ENCODE measurements around the gene CLASP1. TPM values are rescaled to one million over a fixed set of nuclear protein-coding genes. Genes with fewer than 3 reads are reported as not detected.

Gene CLASP1
- polyA plus RNA-seq, 1 donor (not counting 4 experiments of a cell fraction or from before 2014, with no cell fraction given), result 16.7 TPM

GRCh38 chr2:121367246-121367900, 281.9 kb downstream of the CLASP1 start:
- Histone ChIP-seq H3K27me3 (ENCODE audit: control insufficient read depth, extremely low read depth, insufficient read depth, low read length) (no peaks in the 10 kb centered on the region), H3K27ac (ENCODE audit: control insufficient read depth, insufficient read depth, low read length) (no peak overlapping the region), H3K4me1 (ENCODE audit: control insufficient read depth, extremely low read depth, insufficient read depth, low read length) (peaks cover 15% of the 10 kb centered on the region), H3K9me1 (ENCODE audit: control insufficient read depth, extremely low read depth, insufficient read depth, low read length) (no peaks in the 10 kb centered on the region), H3K4me2 (ENCODE audit: control insufficient read depth, extremely low read depth, insufficient read depth, low read depth, low read length) (no peak overlapping the region), H3K9me3 (ENCODE audit: control insufficient read depth, low read depth, low read length) (no peaks in the 10 kb centered on the region), H3K79me2 (ENCODE audit: control insufficient read depth, insufficient read depth, low read length) (no peaks in the 10 kb centered on the region), H3K4me3 (ENCODE audit: control insufficient read depth in 2 of 3, extremely low read depth in 1 of 3, insufficient read depth in 2 of 3, low read depth in 1 of 3, low read length in 3 of 3) (no peak overlapping the region), H3K36me3 (ENCODE audit: control insufficient read depth in 2 of 2, extremely low read depth in 1 of 2, insufficient read depth in 2 of 2, low read length in 2 of 2) (peaks cover 32 to 35% of the 10 kb centered on the region in 2 experiments), H3K9ac (ENCODE audit: control insufficient read depth, extremely low read depth, insufficient read depth, low read length) (no peak overlapping the region), H4K20me1 (ENCODE audit: control insufficient read depth, extremely low read depth, insufficient read depth, low read length) (no peaks in the 10 kb centered on the region), H2AFZ (ENCODE audit: control insufficient read depth, low read length) (no peak overlapping the region)
- TF ChIP-seq EZH2 (IDR thresholded peaks at IDR 0.05; ENCODE audit: low read length) (no peak), CTCF (optimal IDR thresholded peaks at IDR 0.05 in 1 of 3, IDR thresholded peaks at IDR 0.05 in 1 of 3, conservative IDR thresholded peaks at IDR 0.05 in 1 of 3; ENCODE audit: extremely low read depth in 1 of 3, insufficient read depth in 2 of 3, low read length in 3 of 3) (no peak)
- DNase-seq (ENCODE audit: low read depth, low spot score) (no peak), FAIRE-seq (no peak)
- dilution Hi-C loops (cut with MboI; ENCODE audit: extremely low pct_ligation_motif_present, low sequenced_read_pairs), result no loop called here

GRCh38 chr2:121366040-121366439, 283.2 kb downstream of the CLASP1 start:
- Histone ChIP-seq H3K27me3 (ENCODE audit: control insufficient read depth, extremely low read depth, insufficient read depth, low read length) (no peaks in the 10 kb centered on the region), H3K79me2 (ENCODE audit: control insufficient read depth, insufficient read depth, low read length) (no peaks in the 10 kb centered on the region), H3K9me1 (ENCODE audit: control insufficient read depth, extremely low read depth, insufficient read depth, low read length) (peaks cover 1% of the 10 kb centered on the region), H4K20me1 (ENCODE audit: control insufficient read depth, extremely low read depth, insufficient read depth, low read length) (no peaks in the 10 kb centered on the region), H3K9ac (ENCODE audit: control insufficient read depth, extremely low read depth, insufficient read depth, low read length) (no peak overlapping the region), H3K36me3 (ENCODE audit: control insufficient read depth in 2 of 2, extremely low read depth in 1 of 2, insufficient read depth in 2 of 2, low read length in 2 of 2) (peaks cover 24 to 43% of the 10 kb centered on the region in 2 experiments), H3K4me1 (ENCODE audit: control insufficient read depth, extremely low read depth, insufficient read depth, low read length) (peaks cover 20% of the 10 kb centered on the region), H3K9me3 (ENCODE audit: control insufficient read depth, low read depth, low read length) (no peaks in the 10 kb centered on the region), H3K27ac (ENCODE audit: control insufficient read depth, insufficient read depth, low read length) (no peak overlapping the region), H2AFZ (ENCODE audit: control insufficient read depth, low read length) (no peak overlapping the region), H3K4me2 (ENCODE audit: control insufficient read depth, extremely low read depth, insufficient read depth, low read depth, low read length) (no peak overlapping the region), H3K4me3 (ENCODE audit: control insufficient read depth in 2 of 3, extremely low read depth in 1 of 3, insufficient read depth in 2 of 3, low read depth in 1 of 3, low read length in 3 of 3) (no peak overlapping the region)
- dilution Hi-C loops (cut with MboI; ENCODE audit: extremely low pct_ligation_motif_present, low sequenced_read_pairs), result no loop called here
- no peak for TF ChIP-seq CTCF (optimal IDR thresholded peaks at IDR 0.05 in 1 of 3, IDR thresholded peaks at IDR 0.05 in 1 of 3, conservative IDR thresholded peaks at IDR 0.05 in 1 of 3; ENCODE audit: extremely low read depth in 1 of 3, insufficient read depth in 2 of 3, low read length in 3 of 3)
- no peak for TF ChIP-seq EZH2 (IDR thresholded peaks at IDR 0.05; ENCODE audit: low read length)
- no peak for DNase-seq (ENCODE audit: low read depth, low spot score)
- FAIRE-seq, result no peak

Measured in keratinocyte (primary cell).